ENCODE measurements around the gene STPG4.
"Not testable (repeated sequence)": the region's sequence is repeated elsewhere in the genome, so short reads cannot be mapped to it uniquely, and the experiment has no call there.

The STPG4 gene, protein sequence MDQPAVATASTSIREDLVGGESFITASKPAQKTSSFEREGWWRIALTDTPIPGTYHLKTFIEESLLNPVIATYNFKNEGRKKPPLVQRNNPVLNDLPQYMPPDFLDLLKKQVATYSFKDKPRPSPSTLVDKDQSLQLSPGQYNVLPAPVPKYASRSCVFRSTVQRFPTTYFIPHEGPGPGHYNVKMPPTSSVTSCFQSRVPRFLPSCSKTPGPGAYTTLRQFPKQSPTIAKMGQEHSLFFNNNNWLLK

DNA sequence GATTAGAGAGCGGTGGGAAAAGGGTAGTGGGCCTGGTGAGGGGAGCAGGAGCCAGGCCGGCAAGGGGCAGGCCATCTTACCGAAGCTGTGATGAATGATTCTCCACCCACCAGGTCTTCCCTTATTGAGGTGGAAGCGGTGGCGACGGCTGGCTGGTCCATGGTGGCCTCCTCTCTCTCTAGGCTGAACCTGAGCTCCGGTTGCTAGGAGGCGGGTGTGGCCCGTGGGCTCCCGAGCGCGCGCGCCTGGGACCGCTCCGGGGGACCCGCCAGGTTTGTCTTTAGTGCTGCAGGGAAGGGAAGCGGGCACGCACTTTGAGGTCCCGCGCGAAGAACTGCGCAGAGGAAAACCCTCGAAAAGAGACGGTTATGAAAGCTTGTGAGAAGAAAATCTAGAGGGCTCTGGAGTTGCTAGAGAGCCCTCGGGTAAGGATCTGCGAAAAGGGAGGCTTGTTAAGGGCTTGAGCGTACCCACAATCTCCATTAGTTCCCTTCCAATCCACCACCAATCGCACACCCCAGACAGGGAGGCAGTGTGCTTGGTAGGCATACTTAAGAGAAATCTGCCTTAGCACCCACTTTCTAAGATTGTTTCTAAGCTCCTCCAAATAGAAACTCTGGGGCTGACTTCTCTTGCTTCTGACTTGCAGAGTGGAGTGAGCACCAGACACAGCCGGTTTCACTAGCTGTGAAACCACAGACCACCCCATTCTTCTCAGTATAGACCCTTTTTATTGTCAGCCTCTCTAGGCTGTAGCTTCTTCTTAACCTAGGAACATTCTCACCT is at the start of gene STPG4:
Gene STPG4 (minus strand): TSS at position 218 of the 786 bp plus-strand sequence. CDS start 57 bp downstream, at position 161.
- DNase-seq (ENCODE audit: low read depth in 2 of 2): no peak

DNA sequence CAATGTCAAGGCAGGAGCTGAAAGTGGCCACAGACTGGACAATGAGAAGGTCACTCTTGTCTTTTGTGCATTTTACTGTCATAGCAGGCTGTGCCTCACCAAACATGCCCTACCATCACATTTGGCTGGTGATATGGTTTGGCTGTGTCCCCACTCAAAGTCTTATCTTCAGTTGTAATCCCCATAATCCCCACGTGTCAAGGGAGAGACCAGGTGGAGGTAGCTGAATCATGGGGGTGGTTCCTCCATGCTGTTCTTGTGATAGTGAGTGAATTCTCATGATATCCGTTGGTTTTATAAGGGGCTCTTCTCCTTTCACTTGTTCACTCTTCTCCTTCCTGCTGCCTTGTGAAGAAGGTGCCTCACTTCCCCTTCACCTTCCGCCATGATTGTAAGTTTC is 49.6 kb upstream of the STPG4 start:
- no peak for DNase-seq (ENCODE audit: low read depth in 2 of 2)

DNA sequence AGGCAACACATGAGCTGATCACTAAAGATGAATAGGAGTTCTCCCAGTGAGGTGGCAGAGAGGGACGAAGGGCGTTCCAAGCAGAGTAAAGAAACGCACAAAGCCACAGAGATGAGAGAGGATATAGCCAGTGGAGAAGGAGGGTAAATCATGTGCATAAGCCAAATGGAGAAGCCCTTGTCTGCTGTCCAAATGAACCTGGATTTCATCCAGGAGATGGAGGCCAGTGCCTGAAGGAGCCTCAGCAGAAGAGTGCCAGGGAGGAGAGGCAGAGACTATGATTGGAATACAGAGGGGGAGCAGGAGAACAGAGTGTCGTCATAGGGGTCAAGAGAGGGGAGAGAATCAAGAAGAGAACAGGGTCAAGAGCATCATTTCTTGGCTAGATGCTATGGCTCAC is 48.9 kb upstream of the STPG4 start:
- no peak for DNase-seq (ENCODE audit: low read depth in 2 of 2)

DNA sequence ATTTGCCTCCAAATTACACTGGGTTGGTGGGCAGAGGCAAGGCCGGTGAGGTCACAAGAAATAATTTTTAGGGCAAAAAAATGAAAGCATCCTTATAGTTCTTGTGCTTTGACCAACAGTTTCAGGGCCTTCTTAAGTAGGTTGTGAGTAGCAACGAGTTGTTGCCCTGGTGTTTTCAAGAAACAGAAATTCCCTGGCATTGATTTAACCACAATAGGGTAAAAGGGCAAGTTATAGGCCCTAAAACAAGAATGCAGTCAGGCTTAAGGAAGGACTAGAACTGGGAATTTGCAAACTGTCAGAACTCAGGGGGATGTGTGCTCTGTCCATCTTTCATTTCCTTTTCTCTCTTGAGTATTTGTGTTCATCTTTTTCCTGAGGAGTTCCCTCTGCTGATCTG is 46.1 kb upstream of the STPG4 start:
- no peak for DNase-seq (ENCODE audit: low read depth in 2 of 2)

DNA sequence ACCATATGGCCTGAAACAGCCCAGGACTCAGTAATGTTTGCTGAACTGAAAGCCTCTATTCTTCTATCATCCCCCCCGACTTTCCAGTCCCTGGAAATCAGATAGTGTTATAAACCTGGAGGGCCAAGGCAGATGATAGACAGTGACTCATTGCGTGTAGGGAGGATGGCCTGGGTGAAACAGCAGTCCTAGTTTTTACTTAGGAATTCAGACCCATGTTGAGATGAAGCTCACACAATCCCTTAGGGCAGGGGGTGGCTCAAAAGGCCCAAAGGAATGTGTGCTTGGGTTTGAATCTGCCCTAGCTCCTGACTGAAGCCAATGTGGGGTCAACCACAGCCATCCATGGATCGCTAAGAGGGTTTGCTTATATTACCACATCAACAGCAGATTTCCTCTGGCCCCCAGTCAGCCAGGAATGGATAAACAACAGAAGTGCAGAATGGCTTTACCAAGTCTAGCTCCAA is 43.9 kb upstream of the STPG4 start:
- peak; percentile 95 for DNase-seq (ENCODE audit: low read depth in 2 of 2)

DNA sequence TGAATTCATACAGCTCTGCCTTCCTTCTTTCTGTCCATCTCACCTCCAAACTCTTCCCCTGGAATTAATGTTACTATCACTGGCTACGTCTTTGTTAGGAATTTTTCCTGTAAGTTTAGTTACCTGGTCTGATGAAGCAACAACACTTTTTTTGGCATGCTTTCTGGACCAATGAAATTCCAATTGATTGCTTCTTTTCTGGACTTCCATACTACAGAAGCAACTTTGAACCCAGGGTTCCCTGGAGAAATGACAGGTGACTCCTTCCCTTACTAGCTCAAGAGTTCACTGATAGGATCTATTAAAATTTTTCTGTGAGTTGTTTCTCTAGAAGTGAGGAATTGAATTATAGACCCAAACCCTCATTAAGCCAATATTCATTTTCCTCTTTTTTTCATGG is 41.4 kb upstream of the STPG4 start:
- no peak for DNase-seq (ENCODE audit: low read depth in 2 of 2)

DNA sequence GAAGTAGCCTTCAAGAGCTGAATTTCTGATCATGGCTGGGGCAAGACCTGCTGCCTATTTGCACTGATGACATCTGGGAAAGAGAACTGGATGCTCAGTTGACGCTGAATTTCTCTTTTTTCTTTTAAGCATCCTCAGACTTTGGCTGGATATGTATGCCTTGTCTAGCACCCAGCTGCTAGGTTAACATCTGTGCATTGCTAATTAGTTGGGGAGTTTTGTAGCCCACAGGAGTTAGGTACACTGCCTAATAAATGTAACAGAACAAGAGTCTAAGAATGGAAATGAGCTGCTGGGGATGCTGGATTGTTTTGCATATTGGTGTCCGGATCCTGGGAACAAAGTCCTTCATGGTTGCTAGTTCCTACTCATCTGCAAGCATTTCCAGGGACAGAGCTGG is 40.9 kb upstream of the STPG4 start:
- DNase-seq (ENCODE audit: low read depth in 2 of 2): no peak

DNA sequence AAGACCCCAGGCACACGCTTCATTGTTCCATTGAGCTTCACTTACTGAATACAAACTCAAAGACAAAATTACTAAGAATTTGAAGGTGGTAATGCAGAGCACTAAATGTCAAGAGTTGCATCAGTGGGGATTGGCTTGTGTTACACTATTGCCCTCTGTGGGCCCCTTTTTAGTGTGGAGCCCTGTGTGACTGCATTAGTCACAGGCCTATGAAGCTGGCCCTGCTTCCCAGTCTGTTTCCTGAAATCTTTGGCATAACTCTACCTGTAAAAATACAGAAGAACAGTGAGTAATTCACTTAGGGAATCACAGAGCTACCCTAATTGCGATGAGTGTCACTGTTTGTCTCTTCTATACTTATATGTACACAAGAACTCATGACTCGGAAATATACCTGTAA is 40.0 kb upstream of the STPG4 start:
- DNase-seq (ENCODE audit: low read depth in 2 of 2): no peak

DNA sequence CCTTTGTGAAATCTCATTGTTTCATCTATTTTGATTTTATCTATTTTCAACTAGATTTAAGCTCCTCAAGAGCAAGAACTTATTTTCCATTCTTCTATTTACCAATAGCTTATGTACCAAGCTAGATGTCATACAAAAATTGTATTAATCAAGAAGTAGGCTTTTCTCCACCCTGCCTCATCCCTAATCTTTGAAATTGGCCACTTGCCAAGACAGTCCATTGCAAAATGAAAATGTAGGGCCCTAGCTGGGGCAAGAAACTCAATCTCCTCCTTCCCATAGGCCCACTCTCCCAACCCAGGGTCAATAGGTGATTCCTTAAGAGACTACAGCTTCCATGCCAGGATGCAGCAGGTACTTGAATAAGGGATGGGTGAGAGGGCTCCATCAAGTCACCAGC is 39.3 kb upstream of the STPG4 start:
- no peak for DNase-seq (ENCODE audit: low read depth in 2 of 2)

DNA sequence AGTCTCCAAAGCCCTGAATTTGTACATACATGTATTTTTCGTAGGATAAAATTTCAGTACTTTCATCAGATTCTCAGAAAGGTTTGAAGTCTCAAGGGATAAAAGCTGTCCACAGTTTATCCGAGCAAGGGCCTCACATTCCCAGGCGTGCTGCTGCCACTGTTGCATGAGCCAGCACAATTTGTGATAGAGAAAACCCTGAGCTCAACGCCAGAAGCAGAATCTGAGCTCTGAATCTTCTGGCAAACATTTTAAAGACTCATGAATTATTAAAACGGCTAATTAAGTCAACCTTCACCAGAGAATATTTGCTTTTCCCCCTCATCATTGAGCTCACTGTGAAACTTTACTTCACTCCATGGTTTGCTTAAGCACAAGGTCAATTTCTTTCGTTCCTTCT is 38.5 kb upstream of the STPG4 start:
- no peak for DNase-seq (ENCODE audit: low read depth in 2 of 2)

DNA sequence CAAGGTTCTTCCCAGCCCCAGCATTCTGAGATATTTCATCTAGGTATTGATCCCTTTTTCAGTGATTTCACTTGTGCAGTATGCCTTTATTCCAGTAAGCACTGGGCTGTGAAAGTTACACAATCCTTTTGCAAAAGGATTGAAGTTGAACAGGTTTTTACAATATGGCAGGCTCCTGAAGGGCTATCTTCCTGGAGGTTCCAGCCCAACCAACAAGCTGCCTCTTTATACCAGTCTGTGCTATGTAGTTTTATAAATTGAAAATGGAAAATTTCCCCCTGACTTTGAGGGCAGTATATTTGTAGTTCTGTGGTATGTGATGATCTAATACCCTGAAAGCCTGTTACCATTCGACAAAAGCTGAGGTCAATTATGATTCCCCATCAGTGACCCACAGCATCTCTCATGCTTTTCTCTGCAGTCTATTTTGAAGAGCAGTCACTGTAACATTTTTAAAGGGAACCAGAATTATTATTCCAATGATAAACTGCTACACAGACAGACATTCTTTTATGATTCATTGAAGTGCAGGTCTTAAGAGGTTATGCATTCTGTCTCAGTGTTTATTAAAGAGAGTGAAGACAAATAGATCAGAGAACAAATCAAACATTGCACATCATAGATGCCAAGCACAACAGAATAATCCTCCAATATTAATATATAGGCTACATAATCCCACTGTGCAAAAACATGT is 35.2 kb upstream of the STPG4 start:
- DNase-seq (ENCODE audit: low read depth in 2 of 2): no peak

DNA sequence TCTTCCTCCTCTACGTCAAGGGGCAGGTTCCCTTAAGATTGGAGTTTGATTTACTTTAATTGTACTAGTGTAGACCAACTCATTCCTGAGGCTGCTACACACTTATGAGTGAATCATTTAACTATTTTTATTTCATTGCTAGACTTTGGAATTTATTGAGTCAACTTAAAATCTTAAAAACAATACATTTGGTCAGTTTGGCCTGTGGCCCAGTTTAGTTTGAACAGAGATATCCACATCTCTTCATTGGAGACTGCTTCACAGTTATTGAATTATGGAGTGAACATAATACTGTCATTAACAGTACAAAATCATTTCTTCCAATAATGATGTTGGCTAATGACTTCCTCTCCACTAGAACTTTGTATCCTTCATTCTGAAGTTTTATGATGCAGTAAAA is 34.5 kb upstream of the STPG4 start:
- DNase-seq (ENCODE audit: low read depth in 2 of 2): peak; percentile 85 to 88

DNA sequence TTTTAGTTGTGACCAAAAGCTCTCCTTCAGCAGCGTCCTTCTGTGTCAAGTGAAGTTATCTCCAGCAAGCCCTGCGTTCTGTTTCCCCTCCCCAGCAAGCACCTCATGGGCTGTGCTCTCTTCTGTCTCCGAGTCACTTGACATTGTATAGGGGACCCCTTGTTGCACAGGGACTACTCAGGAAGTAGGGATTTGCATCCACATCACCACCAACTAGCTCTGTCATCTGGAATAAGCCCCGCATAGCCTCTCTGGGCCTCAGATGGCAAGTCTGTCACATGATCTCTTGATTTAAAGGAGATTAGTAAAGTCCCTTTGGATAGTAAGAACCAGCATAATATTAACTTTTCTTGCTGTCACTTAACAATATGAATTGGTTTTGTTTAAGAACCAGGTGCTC is 32.0 kb upstream of the STPG4 start:
- no peak for DNase-seq (ENCODE audit: low read depth in 2 of 2)

DNA sequence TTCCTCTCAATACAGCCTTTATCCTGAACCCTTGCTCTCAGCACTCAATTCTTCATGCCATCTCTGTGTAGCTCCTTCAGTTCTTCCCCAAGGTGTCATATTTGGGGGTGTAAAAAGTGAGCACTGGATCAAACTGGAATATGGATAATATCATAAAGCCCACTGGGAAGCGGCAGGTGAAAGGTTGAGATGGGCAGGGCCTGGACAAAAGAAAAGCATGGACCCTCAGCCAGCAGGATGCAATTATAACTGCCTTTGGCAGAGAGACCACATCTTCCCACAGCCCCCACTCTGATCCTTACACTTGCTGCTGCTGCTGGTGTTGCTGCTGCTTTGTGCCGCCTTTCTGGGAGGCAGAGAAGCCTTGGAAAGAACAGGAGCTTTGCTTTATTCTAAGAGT is 31.2 kb upstream of the STPG4 start:
- no peak for DNase-seq (ENCODE audit: low read depth in 2 of 2)

DNA sequence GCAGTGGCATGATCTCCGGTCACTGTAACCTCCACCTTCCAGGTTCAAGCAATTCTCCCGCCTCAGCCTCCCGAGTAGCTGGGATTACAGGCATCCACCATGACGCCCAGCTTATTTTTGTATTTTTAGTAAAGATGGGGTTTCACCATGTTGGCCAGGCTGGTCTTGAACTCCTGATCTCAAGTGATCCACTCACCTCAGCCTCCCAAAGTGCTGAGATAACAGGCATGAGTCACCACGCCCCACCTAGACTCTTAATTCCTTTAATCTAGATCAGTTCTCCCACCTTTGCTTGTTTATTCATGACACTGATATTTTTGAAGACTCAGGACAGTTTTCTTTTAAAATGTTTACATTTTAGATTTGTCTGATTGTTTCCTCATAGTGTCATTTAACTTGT is 30.0 kb upstream of the STPG4 start:
- DNase-seq (ENCODE audit: low read depth in 2 of 2): not testable (repeated sequence)

DNA sequence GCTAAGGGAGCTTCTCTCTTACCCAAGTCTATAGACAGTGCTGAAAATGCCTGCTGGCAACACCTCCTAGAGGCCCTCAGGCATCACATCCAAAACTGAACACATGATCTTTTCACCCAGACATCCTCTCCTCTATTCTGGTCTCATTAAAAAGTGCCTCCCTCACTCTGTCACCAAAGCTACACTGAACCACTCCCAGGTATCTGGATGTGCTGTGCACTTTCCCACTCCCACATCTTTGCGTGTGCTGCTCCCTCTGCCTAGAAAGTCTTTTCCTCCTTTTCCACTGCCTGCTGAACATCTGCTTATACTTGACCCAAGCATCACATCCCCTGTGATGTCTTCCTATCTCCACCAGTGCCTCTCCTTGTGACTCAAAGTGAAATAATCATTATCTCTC is 26.1 kb upstream of the STPG4 start:
- DNase-seq (ENCODE audit: low read depth in 2 of 2): no peak

DNA sequence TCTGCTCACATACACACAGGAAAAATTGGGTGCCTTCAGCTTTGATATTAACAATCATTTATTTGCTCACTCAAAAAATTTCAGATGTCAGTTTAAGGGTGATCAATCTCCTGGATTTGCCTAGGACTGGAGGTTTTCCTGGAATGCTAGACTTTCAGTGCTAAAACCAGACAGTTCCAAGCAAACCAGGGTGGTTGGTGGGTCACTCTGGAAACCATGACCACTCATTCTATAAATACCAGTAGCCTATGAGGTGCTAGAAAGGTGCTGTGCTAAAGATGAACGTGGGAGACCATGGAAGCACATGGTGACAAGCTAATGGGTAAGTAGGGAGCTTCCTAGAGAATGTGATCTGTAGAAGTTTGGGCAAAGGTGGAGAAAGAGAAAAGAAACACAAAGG is 25.4 kb upstream of the STPG4 start:
- no peak for DNase-seq (ENCODE audit: low read depth in 2 of 2)

DNA sequence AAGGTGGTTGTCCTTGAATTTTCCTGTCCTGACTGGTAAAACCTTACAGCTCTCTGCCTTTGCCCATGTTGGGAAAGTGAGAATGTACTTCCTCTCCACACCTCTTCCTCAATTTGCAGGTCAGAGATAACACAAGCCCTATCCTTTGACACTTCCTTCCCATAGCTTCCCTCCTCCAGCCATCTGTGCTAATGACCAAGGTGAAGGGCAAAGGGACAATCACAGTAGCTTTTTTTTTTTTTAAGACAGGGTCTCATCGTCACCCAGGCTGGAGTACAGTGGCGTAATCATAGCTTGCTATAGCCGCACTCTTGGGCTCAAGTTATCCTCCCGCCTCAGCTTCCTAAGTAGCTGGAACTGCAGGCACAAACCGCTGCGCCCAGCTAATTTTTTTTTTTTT is 24.3 kb upstream of the STPG4 start:
- no peak for DNase-seq (ENCODE audit: low read depth in 2 of 2)

DNA sequence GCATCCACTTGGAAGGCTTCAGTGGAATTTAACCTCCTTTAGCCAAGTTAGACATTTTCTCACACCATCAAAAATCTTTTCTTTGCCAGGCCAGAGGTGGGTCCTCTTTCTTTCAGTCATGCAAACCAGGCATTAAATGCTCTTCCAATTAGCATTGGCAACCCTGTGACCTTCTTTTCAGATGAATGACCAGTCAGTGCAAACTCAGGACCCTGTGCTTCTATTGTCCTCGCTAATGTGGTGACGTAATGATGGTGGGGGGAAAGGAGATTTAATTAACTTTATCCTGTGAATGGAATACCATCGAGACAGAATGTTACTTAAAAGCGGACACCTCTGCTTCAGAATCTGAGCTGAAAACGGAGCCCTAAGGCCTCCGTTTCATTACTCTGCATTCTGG is 23.2 kb upstream of the STPG4 start:
- DNase-seq (ENCODE audit: low read depth in 2 of 2): no peak

DNA sequence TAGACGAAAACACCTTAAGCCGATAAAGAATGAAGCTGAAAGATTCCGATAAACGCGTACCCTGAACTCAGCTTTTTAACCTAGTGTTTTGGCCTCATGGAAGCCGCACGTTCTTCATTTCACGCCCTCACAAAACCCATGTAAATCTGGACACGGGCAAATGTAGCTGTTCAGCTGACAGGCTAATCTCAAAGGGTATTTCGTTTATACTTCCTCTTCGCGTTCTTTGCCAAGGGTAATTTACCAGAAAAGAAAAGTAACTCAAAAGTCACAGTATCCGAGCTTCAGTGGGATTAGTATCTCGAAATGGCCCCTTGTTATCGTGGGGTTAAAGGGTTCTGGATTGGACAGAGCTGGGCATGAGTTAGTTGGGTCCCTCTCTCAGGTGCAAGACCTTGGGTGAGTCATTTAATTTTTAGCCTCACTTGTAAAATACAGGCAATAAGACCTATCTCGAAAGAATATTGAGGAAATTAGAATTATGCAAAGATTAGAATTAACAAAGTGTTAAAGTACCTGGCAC is 22.0 kb upstream of the STPG4 start:
- DNase-seq (ENCODE audit: low read depth in 2 of 2): no peak

DNA sequence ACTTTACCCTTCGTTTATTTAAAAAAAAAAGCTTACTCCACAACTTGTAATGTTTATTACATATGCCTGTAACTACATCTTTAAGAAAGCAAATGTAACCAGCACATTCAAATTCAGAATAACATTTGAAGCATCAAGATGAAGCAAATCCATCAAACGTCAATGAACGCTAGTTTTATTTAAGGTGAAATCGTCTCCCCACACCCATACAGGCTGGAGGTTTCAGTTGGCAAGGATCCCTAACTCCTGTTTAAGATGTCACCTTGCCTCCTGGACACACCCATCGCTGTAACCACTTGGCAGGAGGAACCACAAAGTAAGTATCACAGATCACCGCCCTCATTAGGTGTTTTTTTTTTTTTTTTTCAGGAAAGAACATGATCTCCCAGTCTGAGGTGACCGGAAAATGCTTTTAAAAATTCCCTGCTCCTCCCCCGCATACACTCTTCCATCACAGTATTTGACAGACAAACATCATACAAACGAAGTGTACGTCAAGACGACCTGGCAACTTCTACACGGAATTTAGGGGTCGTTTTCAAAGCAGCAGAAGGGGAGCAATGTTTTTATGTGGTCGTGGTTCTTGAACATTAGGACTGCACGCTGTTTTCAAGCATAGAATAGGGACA is 19.7 kb upstream of the STPG4 start:
- DNase-seq (ENCODE audit: low read depth in 2 of 2): no peak
